HG03196 (cell line): ENCODE measurements around the gene NPC1L1.
"Not testable (repeated sequence)": the region's sequence is repeated elsewhere in the genome, so short reads cannot be mapped to it uniquely, and the experiment has no call there.

Experiments
- ATAC-seq: cut with Tn5 transposase; IDR thresholded peaks from one replicate; pipeline ENCODE4 v1.9.1; 2021; ENCODE audit not compliant: unreplicated experiment

NPC1L1 gene

GRCh38 chr7:44566680-44567079, 25.6 kb upstream of the NPC1L1 start:
- ATAC-seq: no peak

GRCh38 chr7:44565795-44566559, 24.8 kb upstream of the NPC1L1 start:
- peak; percentile 21 for ATAC-seq

- ATAC-seq: peak; percentile 63
These were observed 24.1 kb upstream of the NPC1L1 start for GRCh38 chr7:44565097-44565794.

GRCh38 chr7:44564606-44565005, 23.5 kb upstream of the NPC1L1 start:
- ATAC-seq: no peak

GRCh38 chr7:44563171-44563679, 22.1 kb upstream of the NPC1L1 start:
- ATAC-seq: no peak

- ATAC-seq: not testable (repeated sequence)
These were observed 21.5 kb upstream of the NPC1L1 start for GRCh38 chr7:44562622-44562962.

GRCh38 chr7:44561962-44562621, 21.0 kb upstream of the NPC1L1 start:
- ATAC-seq: no peak

- no peak for ATAC-seq
These were observed 20.4 kb upstream of the NPC1L1 start for GRCh38 chr7:44561481-44561880.

- no peak for ATAC-seq
These were observed 18.4 kb upstream of the NPC1L1 start for GRCh38 chr7:44559485-44559884.

- no peak for ATAC-seq
These were observed 16.4 kb upstream of the NPC1L1 start for GRCh38 chr7:44557485-44557884.

- no peak for ATAC-seq
These were observed 14.2 kb upstream of the NPC1L1 start for GRCh38 chr7:44555350-44555749.

- not testable (repeated sequence) for ATAC-seq
These were observed 11.4 kb upstream of the NPC1L1 start for GRCh38 chr7:44552473-44553005.

GRCh38 chr7:44549457-44549856, 8.3 kb upstream of the NPC1L1 start:
- ATAC-seq: no peak

GRCh38 chr7:44548893-44549292, 7.8 kb upstream of the NPC1L1 start:
- ATAC-seq: no peak

GRCh38 chr7:44547536-44548231, 6.6 kb upstream of the NPC1L1 start:
- no peak for ATAC-seq

GRCh38 chr7:44541876-44542610, 913 bp upstream of the NPC1L1 start:
- no peak for ATAC-seq

GRCh38 chr7:44540592-44541027, 520 bp downstream of the NPC1L1 start:
- no peak for ATAC-seq

GRCh38 chr7:44539669-44540506, 1.2 kb downstream of the NPC1L1 start:
- no peak for ATAC-seq
